ENCODE results near the gene CEBPZOS. TPM values are rescaled to one million over a fixed set of nuclear protein-coding genes. Genes with fewer than 3 reads are reported as not detected.

Gene CEBPZOS
- total and polyA plus RNA-seq, 10 of the 15 experiments (the other 5 are each of a cell fraction or from before 2014, with no cell fraction given): 22.9 to 50.8 (median 39.1) TPM

DNA sequence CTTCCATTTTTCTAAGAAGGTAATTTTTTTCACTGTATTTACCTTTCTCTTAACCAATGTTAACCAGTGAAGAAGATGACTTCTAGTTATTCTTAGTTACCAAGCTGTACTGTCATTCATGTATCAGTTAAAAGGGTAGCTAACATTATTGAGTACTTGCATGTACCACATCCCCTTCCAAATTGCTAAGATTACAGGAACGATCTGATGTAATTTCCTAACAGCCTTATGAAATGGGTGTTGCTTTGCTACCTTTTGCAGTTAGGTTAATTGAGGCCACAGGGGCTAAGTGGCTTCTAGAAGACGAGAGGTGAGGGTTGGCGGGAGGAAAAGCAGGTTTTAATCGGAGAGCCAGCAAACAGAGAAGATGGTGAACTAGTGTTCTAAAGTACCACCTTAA, 6.0 kb upstream of the CEBPZOS start:
- FAIRE-seq (no peak), ATAC-seq (no peak), DNase-seq (ENCODE audit: low read depth, low spot score) (no peak)
- CTCF ChIA-PET: interaction anchor here (0.8 to 2.8 kb wide), 2 partner anchors 10 to 21 kb away, joined by 3 to 10 read pairs; no protein-coding TSS in a partner anchor
- SMC1A ChIA-PET (ENCODE audit: uncharacterized antibody, unreplicated experiment): no interaction called here
- H3K4me1 ChIP-seq (ENCODE audit: control insufficient read depth, insufficient read depth, low read length): no peaks in the 10 kb centered on the region
- intact Hi-C loops (cut with micrococcal nuclease; ENCODE audit: unreplicated experiment) (no loop called here), in situ Hi-C loops (cut with MboI) (no loop called here)
- WGBS (ENCODE audit: insufficient coverage, insufficient replicate concordance, low lambda C conversion rate, missing lambda C conversion rate): 67% methylated on average over 4 of the region's 4 CpGs
- no peak overlapping the region for H3K9ac ChIP-seq (ENCODE audit: control insufficient read depth, insufficient read depth, low read length)
- BruUV-seq (replicated peaks): no TSS peak
- no peaks in the 10 kb centered on the region for H3K36me3 ChIP-seq (ENCODE audit: control insufficient read depth in 2 of 2, insufficient read depth in 2 of 2, low read length in 1 of 2)
- H3K9me3 ChIP-seq (replicated peaks; ENCODE audit: control insufficient read depth, insufficient read depth, low read length): no peaks in the 10 kb centered on the region
- no peaks in the 10 kb centered on the region for H4K20me1 ChIP-seq (ENCODE audit: control insufficient read depth, insufficient read depth)
- H3K27me3 ChIP-seq (replicated peaks in 1 of 2; ENCODE audit: control insufficient read depth in 2 of 2, insufficient read depth in 2 of 2, low read length in 1 of 2): no peaks in the 10 kb centered on the region
- TF ChIP-seq, protein P1, sequence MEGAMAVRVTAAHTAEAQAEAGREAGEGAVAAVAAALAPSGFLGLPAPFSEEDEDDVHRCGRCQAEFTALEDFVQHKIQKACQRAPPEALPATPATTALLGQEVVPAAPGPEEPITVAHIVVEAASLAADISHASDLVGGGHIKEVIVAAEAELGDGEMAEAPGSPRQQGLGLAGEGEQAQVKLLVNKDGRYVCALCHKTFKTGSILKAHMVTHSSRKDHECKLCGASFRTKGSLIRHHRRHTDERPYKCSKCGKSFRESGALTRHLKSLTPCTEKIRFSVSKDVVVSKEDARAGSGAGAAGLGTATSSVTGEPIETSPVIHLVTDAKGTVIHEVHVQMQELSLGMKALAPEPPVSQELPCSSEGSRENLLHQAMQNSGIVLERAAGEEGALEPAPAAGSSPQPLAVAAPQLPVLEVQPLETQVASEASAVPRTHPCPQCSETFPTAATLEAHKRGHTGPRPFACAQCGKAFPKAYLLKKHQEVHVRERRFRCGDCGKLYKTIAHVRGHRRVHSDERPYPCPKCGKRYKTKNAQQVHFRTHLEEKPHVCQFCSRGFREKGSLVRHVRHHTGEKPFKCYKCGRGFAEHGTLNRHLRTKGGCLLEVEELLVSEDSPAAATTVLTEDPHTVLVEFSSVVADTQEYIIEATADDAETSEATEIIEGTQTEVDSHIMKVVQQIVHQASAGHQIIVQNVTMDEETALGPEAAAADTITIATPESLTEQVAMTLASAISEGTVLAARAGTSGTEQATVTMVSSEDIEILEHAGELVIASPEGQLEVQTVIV (IDR thresholded peaks at IDR 0.05; ENCODE audit: borderline replicate concordance, partially characterized antibody): no peak
- no peak for TF ChIP-seq RB1 (IDR thresholded peaks at IDR 0.05; ENCODE audit: borderline replicate concordance)
- TF ChIP-seq, protein P2, sequence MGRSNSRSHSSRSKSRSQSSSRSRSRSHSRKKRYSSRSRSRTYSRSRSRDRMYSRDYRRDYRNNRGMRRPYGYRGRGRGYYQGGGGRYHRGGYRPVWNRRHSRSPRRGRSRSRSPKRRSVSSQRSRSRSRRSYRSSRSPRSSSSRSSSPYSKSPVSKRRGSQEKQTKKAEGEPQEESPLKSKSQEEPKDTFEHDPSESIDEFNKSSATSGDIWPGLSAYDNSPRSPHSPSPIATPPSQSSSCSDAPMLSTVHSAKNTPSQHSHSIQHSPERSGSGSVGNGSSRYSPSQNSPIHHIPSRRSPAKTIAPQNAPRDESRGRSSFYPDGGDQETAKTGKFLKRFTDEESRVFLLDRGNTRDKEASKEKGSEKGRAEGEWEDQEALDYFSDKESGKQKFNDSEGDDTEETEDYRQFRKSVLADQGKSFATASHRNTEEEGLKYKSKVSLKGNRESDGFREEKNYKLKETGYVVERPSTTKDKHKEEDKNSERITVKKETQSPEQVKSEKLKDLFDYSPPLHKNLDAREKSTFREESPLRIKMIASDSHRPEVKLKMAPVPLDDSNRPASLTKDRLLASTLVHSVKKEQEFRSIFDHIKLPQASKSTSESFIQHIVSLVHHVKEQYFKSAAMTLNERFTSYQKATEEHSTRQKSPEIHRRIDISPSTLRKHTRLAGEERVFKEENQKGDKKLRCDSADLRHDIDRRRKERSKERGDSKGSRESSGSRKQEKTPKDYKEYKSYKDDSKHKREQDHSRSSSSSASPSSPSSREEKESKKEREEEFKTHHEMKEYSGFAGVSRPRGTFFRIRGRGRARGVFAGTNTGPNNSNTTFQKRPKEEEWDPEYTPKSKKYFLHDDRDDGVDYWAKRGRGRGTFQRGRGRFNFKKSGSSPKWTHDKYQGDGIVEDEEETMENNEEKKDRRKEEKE (IDR thresholded peaks at IDR 0.05): no peak
- TF ChIP-seq POLR2A (IDR thresholded peaks at IDR 0.05; ENCODE audit: low read depth, low read length): no peak
- H3K4me3 ChIP-seq: no peak overlapping the region
- no peak overlapping the region for H3K4me2 ChIP-seq (ENCODE audit: control insufficient read depth, insufficient read depth)
- RAD21 ChIA-PET (ENCODE audit: unreplicated experiment): no interaction called here
- H3K79me2 ChIP-seq (ENCODE audit: control insufficient read depth, insufficient read depth, low read length): no peaks in the 10 kb centered on the region
- no peak overlapping the region for H3K27ac ChIP-seq (ENCODE audit: control insufficient read depth, insufficient read depth)
- H2AFZ ChIP-seq (ENCODE audit: control insufficient read depth, low read depth, low read length): no peak overlapping the region
- POLR2A ChIA-PET: no interaction called here
